HepG2 (cell line): ENCODE measurements around the gene KIAA2012. TPM values are rescaled to one million over a fixed set of nuclear protein-coding genes. Genes with fewer than 3 reads are reported as not detected.

ENCODE experiments used
- FOXO1 ChIP-seq: sonication (generic); formaldehyde crosslinking; IDR thresholded peaks from 2 replicates; pipeline ENCODE4 v1.4.0; 2020; ENCODE audit warnings: missing genetic modification reagents
- HDAC1 ChIP-seq: sonication (generic); formaldehyde crosslinking; IDR thresholded peaks from 2 replicates; pipeline ENCODE4 v1.5.1; 2020; ENCODE audit warnings: mild to moderate bottlenecking, missing genetic modification reagents
- HDAC2 ChIP-seq: sonication (generic); formaldehyde crosslinking; IDR thresholded peaks from 2 replicates; pipeline ENCODE4 v1.4.0; 2020; ENCODE audit warnings: missing genetic modification reagents
- ISX ChIP-seq: sonication (generic); formaldehyde crosslinking; conservative IDR thresholded peaks from 2 replicates; pipeline ENCODE4 v1.5.0; 2020; ENCODE audit warnings: missing genetic modification reagents
- KDM4B ChIP-seq: sonication (generic); formaldehyde crosslinking; IDR thresholded peaks from 2 replicates; pipeline ENCODE4 v1.4.0; 2020; ENCODE audit warnings: missing genetic modification reagents
- KMT2A ChIP-seq: sonication (generic); formaldehyde crosslinking; IDR thresholded peaks from 2 replicates; pipeline ENCODE4 v1.4.0; 2020; ENCODE audit warnings: missing genetic modification reagents
- NFYB ChIP-seq: sonication (generic); formaldehyde crosslinking; IDR thresholded peaks from 2 replicates; pipeline ENCODE4 v1.4.0; 2020; ENCODE audit warnings: missing genetic modification reagents
- TMF1 ChIP-seq: sonication (generic); formaldehyde crosslinking; IDR thresholded peaks from 2 replicates; pipeline ENCODE4 v1.8.1; 2022; ENCODE audit warnings: low read depth, missing genetic modification reagents
- ZNF329 ChIP-seq: sonication (generic); formaldehyde crosslinking; IDR thresholded peaks from 2 replicates; pipeline ENCODE4 v1.9.0; 2021; ENCODE audit warnings: low read depth, mild to moderate bottlenecking, missing genetic modification reagents
- ZNF337 ChIP-seq: sonication (generic); formaldehyde crosslinking; IDR thresholded peaks from 2 replicates; pipeline ENCODE4 v1.5.1; 2020; ENCODE audit warnings: missing genetic modification reagents, low read depth, mild to moderate bottlenecking, borderline replicate concordance
- ZNF569 ChIP-seq: sonication (generic); formaldehyde crosslinking; IDR thresholded peaks from 2 replicates; pipeline ENCODE4 v1.5.0; 2020; ENCODE audit warnings: mild to moderate bottlenecking, missing genetic modification reagents, moderate library complexity, borderline replicate concordance
- ZNF75D ChIP-seq: sonication (generic); formaldehyde crosslinking; IDR thresholded peaks from 2 replicates; pipeline ENCODE4 v1.8.1; 2023; ENCODE audit warnings: missing genetic modification reagents, mild to moderate bottlenecking, borderline replicate concordance
- polyA plus RNA-seq, 8 experiments: library from polyadenylated mRNA; depleted of rRNA in 3 of 8; stranded (reverse) in 7 of 8; unstranded in 1 of 8; fragments of >200 nt; fragmentation: Illumina TruSeq in 4 of 8; extraction: Trizol in 4 of 8; gene quantifications; 2 replicates each; pipeline versions ENCODE4 v1.2.1 to v1.2.3, GENCODE V29; 2011 to 2016; ENCODE audit warnings: low read depth in 4 of 8, missing spikeins in 1 of 8, mixed read lengths in 1 of 8; ENCODE audit not compliant: insufficient read depth in 1 of 8
- total RNA-seq, 5 experiments: library from RNA; depleted of rRNA; stranded (reverse); fragments of >200 nt; fragmentation: Illumina TruSeq; extraction: Trizol; gene quantifications; 2 replicates each; pipeline ENCODE4 v1.2.3, GENCODE V29; 2016; ENCODE audit warnings: low read depth in 1 of 5
- TF ChIP-seq, protein P1 (sequence below): sonication (generic); formaldehyde crosslinking; IDR thresholded peaks from 2 replicates; pipeline ENCODE4 v1.5.1; 2020; ENCODE audit warnings: missing genetic modification reagents, mild to moderate bottlenecking, borderline replicate concordance
- TF ChIP-seq, protein P2 (sequence below): sonication (generic); formaldehyde crosslinking; IDR thresholded peaks from 2 replicates; pipeline ENCODE4 v1.5.0; 2020; ENCODE audit warnings: missing genetic modification reagents
- TF ChIP-seq, protein P3 (sequence below): sonication (generic); formaldehyde crosslinking; IDR thresholded peaks from 2 replicates; pipeline ENCODE4 v1.5.0; 2020; ENCODE audit warnings: mild to moderate bottlenecking, missing genetic modification reagents
- TF ChIP-seq, protein P4 (sequence below): IDR thresholded peaks from 2 replicates; pipeline ENCODE4 v1.6.1; 2018; ENCODE audit warnings: missing genetic modification reagents, mild to moderate bottlenecking, missing compliant biosample characterization
- TF ChIP-seq, protein P5 (sequence below): sonication (generic); formaldehyde crosslinking; IDR thresholded peaks from 2 replicates; pipeline ENCODE4 v1.5.1; 2020; ENCODE audit warnings: missing genetic modification reagents, mild to moderate bottlenecking, borderline replicate concordance

The KIAA2012 gene
- total and polyA plus RNA-seq, 2 of the 13 experiments (the other 11 are each of a cell fraction or from before 2014, with no cell fraction given) = not detected

DNA sequence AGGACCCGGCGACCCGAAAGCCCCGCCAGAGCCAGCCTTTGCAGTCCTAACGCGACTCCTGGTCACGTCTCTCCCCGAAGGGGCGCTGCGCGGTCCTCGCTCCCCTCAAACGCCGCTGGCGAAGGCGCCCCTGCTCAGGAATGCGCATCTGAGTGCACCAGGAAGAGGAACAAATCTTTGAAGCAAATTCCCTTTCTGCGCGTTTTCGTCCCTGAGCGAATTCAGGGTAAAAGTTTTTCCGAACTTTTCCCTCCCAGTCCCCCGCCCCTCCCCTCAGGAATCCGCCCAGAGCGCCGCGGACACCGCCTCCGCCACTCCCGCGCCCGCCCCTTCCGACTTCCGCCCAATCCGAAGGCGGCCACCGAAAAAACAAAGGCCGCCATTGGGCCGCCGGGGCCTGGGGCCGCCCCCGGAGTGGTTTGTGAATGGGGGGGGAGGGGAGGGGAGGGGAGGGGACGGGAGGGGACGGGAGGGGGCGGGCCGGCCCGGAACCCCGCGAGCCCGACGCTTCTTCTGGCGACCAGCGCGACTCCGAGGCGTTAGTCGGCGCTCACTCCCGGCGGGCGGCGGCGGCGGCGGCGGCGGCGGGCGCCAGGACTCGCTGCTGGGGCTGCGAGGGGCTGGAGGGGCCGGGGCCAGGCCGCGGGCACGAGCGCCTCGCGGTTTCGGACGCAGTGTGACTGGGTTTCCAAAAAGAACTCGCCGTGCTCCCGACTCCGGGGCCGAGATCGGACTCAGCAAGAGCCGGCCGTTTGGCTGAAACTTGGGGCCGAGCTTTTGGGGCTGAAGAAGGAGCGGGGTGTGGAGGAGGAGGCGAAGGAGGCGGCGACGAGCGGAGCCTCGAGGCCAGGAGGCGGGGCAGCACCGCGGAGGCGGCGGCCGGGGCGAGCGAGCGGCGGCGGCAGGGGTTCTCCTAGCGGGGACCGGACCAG lies 39.5 kb upstream of the KIAA2012 start, which contains the start of gene FZD7 (continued):
- TF ChIP-seq TMF1 (CRISPR knock-in tag) (0 out of 2 replicates have a peak, but pooled peaks have one; percentile 13), ZNF337 (CRISPR knock-in tag) (no peak), ZNF329 (CRISPR knock-in tag) (0 out of 2 replicates have a peak, but pooled peaks have one; percentile 15), FOXO1 (no peak), ZNF569 (CRISPR knock-in tag) (no peak), HDAC1 (CRISPR knock-in tag) (peak; percentile 26; the same call in 1 of the 2 replicates), KMT2A (CRISPR knock-in tag) (peak; percentile 44; the same call in 1 of the 2 replicates), ZNF75D (CRISPR knock-in tag) (no peak), ISX (CRISPR knock-in tag) (no peak), NFYB (CRISPR knock-in tag) (peak; percentile 76), KDM4B (CRISPR knock-in tag) (no peak), HDAC2 (CRISPR knock-in tag) (no peak)
- TF ChIP-seq, protein P1, sequence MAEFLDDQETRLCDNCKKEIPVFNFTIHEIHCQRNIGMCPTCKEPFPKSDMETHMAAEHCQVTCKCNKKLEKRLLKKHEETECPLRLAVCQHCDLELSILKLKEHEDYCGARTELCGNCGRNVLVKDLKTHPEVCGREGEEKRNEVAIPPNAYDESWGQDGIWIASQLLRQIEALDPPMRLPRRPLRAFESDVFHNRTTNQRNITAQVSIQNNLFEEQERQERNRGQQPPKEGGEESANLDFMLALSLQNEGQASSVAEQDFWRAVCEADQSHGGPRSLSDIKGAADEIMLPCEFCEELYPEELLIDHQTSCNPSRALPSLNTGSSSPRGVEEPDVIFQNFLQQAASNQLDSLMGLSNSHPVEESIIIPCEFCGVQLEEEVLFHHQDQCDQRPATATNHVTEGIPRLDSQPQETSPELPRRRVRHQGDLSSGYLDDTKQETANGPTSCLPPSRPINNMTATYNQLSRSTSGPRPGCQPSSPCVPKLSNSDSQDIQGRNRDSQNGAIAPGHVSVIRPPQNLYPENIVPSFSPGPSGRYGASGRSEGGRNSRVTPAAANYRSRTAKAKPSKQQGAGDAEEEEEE (CRISPR knock-in tag) = no peak
- TF ChIP-seq, protein P2, sequence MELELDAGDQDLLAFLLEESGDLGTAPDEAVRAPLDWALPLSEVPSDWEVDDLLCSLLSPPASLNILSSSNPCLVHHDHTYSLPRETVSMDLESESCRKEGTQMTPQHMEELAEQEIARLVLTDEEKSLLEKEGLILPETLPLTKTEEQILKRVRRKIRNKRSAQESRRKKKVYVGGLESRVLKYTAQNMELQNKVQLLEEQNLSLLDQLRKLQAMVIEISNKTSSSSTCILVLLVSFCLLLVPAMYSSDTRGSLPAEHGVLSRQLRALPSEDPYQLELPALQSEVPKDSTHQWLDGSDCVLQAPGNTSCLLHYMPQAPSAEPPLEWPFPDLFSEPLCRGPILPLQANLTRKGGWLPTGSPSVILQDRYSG = no peak
- TF ChIP-seq, protein P3, sequence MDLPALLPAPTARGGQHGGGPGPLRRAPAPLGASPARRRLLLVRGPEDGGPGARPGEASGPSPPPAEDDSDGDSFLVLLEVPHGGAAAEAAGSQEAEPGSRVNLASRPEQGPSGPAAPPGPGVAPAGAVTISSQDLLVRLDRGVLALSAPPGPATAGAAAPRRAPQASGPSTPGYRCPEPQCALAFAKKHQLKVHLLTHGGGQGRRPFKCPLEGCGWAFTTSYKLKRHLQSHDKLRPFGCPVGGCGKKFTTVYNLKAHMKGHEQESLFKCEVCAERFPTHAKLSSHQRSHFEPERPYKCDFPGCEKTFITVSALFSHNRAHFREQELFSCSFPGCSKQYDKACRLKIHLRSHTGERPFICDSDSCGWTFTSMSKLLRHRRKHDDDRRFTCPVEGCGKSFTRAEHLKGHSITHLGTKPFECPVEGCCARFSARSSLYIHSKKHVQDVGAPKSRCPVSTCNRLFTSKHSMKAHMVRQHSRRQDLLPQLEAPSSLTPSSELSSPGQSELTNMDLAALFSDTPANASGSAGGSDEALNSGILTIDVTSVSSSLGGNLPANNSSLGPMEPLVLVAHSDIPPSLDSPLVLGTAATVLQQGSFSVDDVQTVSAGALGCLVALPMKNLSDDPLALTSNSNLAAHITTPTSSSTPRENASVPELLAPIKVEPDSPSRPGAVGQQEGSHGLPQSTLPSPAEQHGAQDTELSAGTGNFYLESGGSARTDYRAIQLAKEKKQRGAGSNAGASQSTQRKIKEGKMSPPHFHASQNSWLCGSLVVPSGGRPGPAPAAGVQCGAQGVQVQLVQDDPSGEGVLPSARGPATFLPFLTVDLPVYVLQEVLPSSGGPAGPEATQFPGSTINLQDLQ (CRISPR knock-in tag) = 0 out of 2 replicates have a peak, but pooled peaks have one; percentile 58
- TF ChIP-seq, protein P4, sequence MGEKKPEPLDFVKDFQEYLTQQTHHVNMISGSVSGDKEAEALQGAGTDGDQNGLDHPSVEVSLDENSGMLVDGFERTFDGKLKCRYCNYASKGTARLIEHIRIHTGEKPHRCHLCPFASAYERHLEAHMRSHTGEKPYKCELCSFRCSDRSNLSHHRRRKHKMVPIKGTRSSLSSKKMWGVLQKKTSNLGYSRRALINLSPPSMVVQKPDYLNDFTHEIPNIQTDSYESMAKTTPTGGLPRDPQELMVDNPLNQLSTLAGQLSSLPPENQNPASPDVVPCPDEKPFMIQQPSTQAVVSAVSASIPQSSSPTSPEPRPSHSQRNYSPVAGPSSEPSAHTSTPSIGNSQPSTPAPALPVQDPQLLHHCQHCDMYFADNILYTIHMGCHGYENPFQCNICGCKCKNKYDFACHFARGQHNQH = peak; percentile 23; the same call in 1 of the 2 replicates
- TF ChIP-seq, protein P5, sequence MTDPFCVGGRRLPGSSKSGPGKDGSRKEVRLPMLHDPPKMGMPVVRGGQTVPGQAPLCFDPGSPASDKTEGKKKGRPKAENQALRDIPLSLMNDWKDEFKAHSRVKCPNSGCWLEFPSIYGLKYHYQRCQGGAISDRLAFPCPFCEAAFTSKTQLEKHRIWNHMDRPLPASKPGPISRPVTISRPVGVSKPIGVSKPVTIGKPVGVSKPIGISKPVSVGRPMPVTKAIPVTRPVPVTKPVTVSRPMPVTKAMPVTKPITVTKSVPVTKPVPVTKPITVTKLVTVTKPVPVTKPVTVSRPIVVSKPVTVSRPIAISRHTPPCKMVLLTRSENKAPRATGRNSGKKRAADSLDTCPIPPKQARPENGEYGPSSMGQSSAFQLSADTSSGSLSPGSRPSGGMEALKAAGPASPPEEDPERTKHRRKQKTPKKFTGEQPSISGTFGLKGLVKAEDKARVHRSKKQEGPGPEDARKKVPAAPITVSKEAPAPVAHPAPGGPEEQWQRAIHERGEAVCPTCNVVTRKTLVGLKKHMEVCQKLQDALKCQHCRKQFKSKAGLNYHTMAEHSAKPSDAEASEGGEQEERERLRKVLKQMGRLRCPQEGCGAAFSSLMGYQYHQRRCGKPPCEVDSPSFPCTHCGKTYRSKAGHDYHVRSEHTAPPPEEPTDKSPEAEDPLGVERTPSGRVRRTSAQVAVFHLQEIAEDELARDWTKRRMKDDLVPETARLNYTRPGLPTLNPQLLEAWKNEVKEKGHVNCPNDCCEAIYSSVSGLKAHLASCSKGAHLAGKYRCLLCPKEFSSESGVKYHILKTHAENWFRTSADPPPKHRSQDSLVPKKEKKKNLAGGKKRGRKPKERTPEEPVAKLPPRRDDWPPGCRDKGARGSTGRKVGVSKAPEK (CRISPR knock-in tag) = 0 out of 2 replicates have a peak, but pooled peaks have one; percentile 34
